HG03066 (cell line): ENCODE measurements around the gene CLDN22.

Experiments used
- ATAC-seq: cut with Tn5 transposase; IDR thresholded peaks from one replicate; pipeline ENCODE4 v1.9.1; 2021; ENCODE audit warnings: low read depth; ENCODE audit not compliant: unreplicated experiment

Gene CLDN22

DNA sequence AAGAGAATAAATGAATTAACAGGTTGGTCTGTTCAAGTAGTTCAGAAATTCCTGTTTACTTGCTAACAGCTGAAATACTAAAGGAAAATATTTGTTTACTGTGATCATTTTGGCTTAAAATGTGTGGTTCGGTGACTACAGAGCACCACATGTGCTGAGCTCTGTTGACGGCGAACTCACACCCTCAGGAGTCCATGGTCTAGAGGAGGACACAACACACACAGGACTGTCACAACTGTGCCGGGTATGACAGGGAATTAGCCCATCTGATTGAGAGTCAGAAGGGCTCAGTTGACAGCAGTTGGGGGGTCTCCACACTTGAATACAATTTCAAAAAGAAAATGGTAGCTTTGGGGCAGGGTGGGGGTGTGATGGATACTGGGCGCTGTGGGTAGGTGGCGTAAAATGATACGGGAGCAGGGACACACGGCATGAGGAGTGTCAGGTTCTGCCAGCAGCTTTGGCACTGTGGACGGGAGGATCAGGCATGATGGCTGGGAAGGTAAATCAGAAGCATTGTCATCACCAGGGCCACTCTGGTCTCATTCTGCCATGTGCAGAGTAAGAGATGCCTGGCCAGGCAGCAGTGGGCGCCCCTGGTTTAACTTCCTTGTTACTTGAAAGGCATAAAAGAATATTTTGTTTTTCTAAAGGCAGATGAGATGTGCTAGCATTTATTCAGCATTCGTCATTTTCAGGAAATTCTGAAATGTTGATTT is 33.3 kb downstream of the CLDN22 start:
- peak; percentile 12 for ATAC-seq

GRCh38 chr4:183285886-183286285 is 34.2 kb downstream of the CLDN22 start:
- ATAC-seq = no peak

DNA sequence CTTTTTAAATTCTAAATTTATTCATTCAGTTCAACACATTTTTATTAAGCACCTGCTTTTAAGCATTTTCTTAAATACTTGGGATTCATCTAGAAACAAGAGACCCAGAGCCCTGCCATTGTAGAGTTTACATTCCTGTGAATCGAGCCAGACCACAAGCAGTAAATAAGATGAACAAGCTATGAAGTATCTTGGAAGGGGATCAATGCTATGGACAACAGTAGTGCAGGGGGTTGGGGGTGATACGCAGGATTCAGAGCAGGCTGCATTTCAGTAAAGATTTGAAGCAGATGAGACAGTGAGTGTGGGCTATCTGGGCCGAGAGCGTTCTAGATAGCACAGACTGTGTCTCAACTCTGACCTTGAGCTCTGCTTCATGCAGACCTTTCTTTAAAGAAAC is 35.1 kb downstream of the CLDN22 start:
- no peak for ATAC-seq

- no peak for ATAC-seq
Observed at GRCh38 chr4:183284258-183284785, 35.8 kb downstream of the CLDN22 start.

DNA sequence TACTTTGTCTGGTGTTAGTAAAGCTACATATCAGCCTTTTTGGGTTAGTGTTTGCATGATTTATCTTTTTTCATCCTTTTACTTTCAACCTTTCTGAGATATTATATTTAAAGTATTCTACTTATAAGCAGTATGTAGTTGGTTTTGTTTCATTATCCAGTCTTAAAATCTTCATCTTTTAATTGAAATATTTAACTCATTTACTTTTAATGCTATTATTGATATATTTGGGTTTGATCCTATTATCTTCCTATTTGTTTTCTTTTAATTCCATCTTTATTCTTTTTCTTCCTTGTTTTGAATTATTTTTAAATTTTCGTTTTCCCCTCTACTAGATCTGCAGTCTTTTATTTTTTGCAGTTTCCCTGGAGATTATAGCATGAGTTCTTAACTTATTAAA is 44.0 kb downstream of the CLDN22 start:
- ATAC-seq = no peak

GRCh38 chr4:183272384-183272783 is 47.7 kb downstream of the CLDN22 start:
- ATAC-seq = no peak

GRCh38 chr4:183268556-183268955 is 51.5 kb downstream of the CLDN22 start:
- ATAC-seq = no peak
